HG02970 (cell line): ENCODE measurements around the gene TMC1.

Experiments used
- ATAC-seq: cut with Tn5 transposase; IDR thresholded peaks from one replicate; pipeline ENCODE4 v1.9.1; 2021; ENCODE audit warnings: mild to moderate bottlenecking, moderate library complexity, moderate number of reproducible peaks; ENCODE audit not compliant: unreplicated experiment, low FRiP score

Gene TMC1

DNA sequence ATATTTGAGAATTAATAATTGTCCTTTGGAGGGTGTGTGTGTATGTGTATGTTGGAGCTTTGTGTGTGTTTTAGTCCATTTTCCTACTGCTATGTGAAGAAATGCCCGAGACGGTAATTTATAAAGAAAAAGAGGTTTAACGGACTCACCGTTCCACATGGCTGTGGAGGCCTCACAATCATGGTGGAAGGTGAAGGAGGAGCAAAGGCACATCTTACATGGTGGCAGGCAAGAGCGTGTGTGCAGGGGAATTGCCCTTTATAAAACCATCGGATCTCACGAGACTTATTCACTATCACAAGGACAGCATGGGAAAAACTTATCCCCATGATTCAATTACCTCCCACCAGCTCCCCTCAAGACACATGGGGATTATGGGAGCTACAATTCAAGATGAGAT, 44.1 kb downstream of the TMC1 start:
- ATAC-seq, result no peak

DNA sequence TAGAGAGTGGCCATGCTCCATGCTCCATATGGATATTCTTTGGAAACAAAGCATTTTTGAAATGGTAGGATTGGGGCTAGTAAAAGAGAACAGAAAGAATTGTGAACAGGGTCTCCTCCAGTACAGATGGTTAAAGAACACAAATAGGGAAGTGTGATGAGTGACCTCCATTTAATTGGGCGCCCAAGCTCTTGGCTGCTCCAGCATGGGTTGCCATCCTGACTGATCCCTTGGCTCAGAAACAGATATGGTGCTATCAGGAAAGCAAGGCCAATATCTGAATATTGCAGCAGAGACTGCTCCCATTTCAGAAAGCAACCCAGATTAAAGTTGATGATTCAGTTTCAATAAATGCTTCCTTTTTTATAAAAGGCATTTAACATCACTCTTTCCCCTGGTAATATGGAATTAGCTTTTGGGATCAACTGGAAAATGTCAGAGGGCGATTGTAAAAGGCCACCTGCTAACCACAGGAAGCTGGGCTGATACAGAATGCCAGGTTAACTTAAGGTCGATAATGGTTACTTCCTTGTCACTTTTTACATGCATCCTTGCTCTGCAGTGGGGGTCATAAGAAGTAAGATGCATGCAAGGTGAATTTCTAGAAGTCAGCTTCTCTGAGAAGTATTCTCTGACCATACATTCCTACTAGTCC, 52.9 kb downstream of the TMC1 start:
- ATAC-seq, result no peak

DNA sequence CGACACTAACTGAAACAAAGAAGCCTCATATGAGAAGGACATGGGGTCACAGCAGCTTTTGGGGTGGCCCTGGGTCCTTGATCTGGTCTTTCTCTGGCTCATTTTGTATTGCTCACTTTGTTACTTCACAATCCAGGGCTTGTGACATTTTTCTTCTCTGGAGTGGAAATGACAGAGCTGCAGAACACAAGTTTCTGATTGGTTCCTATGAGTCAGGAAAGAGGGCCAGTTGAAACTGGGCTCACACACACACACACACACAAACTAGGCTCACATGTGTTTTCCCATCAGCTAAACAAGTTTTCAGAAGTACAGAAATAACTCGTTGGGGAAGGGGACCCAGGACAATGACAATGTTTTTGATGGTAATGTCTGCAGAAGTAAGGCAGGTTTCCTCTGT, 54.3 kb downstream of the TMC1 start:
- no peak for ATAC-seq

DNA sequence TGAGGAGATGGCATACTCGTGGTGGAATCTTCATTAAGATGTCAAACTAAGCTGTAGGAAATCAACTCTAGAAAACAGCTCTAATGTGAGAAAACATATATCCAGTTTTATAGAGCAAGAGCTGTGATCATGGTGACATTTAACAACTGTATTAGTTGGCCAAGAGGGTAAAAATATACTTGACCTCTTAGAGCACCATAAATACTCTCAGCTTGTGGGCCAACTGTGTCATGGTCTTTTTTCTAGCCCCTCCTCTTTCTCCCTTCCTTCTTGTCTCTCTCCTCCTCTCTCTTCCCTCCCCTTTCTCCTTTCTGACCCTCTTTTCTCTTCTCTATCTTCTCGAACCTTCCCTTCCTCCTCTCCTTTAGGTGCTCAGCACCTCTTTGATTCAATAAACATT, 54.7 kb downstream of the TMC1 start:
- ATAC-seq, result no peak

DNA sequence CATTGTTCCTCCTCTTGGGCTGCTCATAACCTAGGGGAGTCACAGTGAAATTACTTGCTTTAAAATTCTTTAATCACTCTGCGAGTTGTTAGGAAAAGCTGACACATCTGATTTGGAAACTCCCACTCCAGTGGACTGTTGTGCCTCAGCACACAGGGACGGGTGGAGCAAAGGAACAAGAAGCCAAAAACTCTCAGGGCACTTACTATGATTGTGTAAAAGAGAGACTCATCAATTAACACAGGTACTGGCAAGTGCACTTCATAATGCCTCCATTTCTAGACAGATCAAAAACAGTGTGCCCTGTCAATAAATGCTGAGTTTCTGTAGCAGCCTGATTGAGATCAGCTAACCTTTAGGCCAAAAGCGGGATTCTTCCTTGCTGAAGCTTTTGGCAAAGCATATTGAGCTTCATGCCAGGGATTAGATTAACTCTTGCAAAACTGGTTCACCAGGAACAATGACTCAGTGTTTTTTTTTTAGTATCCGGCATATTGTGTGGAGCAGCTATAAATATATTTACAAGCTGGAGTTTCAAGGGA, 55.9 kb downstream of the TMC1 start:
- no peak for ATAC-seq

DNA sequence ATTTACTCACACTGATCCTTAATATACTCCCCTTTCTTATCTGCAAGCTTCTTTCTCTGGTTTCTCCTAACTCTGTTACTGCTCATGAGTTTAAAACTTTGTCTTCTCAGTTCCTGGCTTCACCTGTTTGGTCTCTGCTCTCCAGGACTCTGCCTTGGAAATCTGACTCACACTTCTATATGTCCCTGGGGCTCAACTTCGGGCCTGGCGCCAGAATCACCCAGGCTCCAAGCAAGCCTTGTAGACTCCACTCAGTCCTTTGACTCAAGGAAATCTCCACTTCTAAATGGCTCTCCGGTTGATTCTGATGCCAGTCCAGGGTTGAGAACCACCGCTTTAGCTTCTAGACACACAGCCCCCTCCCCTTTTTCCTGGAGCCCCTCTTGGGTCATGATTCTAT, 57.8 kb downstream of the TMC1 start:
- ATAC-seq, result no peak

DNA sequence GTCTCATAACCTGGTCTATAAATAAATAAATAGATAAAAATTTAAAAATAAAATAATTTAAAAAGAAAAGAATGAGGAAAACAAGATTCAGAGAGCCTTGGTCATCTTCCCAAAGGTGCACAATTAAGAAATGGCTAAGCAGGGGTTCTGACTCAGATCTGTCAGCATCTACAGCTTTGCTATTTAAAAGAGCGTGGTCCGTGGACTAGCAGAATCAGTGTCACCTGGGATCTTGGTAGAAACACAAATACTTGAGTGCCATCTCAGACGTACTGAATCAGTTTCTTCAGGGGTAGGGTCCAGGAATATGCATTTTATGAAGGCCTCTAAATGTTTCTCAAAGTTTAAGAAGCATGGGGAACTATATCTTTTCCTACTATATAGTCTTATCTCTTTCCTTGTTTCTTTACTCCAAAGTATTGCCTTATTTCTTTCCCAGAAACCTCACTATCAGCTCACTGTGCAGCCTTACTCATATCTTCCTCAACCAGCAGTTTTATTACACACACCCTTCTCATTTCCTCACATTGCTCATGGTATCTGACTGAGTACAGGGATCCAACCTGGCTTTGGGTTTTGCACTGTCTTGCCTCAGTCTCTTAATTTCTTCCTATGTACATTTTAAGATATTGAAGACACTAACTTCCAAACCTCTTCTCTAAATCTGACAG, 58.6 kb downstream of the TMC1 start:
- no peak for ATAC-seq

DNA sequence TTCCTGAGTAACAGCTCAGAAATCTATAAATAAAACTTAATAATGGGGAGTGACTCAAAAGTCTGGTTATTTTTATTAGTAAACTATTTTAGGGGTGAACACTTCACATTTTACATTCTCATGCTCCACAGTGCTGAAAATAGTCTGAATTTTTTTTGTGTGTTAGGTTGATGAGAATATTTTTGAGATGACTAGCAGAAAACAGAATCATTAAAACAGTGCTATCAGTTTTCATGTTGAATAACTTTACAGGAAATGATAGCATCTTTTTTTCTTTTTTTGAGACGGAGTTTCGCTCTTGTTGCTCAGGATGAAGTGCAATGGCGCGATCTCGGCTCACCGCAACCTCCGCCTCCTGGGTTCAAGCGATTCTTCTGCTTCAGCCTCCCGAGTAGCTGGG, 60.3 kb downstream of the TMC1 start:
- ATAC-seq, result no peak

DNA sequence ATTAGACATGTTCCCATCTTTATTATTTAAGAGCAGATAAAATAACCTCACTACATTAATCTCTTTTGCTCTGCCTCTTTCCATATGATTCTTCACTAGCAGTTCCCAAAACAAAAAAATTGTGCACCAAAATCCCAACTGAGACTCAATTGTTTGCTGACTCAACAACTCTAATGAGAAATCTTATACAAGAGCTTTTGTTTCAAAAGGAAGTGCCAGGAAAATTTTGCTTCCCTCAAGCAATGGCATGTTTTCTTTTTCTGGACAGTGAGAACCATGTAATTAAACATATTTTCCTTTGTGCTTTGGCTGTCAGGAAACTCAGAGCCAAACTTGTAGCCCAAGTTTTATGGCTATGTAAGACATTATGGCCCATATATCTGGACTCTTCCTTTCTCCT, 62.0 kb downstream of the TMC1 start:
- ATAC-seq, result no peak

DNA sequence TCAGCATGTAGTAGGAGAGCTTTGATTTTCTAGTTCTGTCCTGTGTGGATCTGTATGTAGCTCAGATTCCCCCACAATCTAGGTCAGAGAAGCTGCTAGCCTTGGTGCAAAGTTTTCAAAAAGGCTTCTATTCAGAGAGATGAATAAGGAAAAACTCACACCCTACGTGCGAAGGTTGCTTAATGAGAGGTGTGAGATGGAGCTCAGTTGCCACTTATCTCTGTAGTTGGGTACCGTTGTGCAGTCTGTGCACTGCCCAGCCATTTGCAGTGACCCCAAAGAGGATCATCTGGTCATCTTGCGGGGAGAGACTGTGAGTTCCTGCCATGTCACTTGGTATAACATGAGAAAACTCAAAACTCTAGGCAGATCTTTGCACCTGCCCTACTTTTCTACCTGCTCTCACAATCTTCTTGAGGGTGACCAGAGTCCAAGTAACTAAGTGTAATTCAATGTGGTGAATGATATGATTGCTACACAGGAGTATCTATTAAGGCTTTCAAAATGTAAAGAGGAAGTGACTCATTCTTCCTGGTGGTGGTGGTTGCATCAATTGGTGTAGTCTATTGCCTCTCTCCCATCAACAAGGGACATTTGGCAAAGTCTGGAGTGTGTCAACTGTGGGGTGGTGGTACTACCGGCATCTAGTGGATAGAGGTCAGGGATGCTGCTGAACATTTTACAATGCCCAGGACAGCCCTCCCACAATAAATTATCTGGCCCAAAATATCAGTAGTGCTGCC, 65.2 kb downstream of the TMC1 start:
- ATAC-seq, result no peak

DNA sequence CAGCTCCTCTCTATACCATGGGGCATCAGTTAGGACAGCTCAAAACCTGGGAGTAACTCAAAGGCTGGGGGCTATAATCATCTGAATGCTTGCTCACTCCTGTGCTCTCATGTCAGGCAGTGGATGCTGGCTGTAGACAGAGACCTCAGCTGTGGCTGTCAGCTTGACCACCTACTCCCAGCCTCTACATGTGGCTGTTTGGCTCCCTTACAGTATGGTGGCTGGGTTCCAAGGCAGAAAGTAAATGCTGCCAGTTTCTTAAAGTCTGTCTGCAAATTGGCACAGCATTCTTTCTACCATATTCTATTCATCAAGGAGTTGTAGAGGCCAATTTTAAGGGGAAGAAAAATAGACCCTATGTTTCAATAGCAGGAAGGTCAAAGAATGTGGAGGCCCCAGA, 66.9 kb downstream of the TMC1 start:
- no peak for ATAC-seq

DNA sequence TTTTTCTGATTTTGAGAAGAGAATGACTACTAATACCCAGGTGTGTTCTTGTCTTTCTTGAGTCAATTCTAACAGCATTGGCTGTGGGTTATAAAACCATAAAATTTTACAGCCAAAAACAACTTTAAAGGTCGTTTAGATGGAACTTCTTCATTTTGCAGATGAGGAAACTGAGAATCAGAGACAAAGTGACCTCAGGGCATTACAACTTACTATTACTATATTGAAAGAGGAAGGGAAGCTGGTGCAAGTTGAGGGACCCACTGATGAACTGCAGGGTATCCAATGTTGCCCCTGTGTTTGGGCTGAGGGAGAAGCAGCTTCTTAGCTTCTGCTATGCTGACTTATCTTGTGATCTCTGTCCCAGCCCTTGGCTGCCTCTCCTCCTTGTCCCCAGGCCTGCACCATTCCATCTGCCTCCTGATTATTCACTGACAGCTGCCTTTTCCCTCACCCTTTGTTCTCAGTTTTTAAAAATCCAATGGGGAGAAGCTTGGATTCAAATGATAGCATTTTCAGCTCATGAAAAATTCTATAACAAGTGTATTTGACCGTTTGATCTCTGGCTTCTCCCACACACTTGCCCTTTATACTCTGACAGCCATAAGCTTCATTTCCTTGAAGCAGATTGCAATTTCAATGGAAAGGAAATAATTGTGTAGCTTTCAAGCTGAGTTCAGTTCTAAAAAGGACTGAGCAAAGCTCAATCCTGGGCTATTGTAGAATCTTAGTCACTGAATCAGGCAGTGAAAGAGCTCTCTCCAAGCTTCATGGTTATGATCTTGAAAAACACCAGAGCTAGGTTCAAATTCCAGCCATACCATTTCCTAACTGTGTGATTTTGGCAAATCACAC, 68.5 kb downstream of the TMC1 start:
- ATAC-seq, result no peak

DNA sequence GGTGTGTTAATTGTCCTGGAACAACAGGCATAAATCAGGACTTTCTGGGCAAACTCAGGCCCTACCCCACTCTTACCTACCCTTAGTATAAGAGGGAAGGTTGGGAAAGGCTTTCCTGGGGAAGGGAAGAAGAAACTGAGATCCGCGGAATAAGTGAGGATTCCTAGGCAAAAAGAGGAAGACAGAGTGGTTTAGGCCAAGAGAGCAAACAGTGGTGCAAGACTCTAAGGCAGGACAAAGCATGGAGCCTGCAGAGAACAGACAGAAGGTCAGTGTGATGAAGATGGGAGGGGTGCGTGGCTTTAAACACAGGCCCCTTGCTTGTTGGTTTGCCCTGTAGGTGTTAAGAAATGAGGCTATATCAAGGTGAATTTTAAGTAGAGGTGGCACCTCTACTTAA, 69.4 kb downstream of the TMC1 start:
- no peak for ATAC-seq

DNA sequence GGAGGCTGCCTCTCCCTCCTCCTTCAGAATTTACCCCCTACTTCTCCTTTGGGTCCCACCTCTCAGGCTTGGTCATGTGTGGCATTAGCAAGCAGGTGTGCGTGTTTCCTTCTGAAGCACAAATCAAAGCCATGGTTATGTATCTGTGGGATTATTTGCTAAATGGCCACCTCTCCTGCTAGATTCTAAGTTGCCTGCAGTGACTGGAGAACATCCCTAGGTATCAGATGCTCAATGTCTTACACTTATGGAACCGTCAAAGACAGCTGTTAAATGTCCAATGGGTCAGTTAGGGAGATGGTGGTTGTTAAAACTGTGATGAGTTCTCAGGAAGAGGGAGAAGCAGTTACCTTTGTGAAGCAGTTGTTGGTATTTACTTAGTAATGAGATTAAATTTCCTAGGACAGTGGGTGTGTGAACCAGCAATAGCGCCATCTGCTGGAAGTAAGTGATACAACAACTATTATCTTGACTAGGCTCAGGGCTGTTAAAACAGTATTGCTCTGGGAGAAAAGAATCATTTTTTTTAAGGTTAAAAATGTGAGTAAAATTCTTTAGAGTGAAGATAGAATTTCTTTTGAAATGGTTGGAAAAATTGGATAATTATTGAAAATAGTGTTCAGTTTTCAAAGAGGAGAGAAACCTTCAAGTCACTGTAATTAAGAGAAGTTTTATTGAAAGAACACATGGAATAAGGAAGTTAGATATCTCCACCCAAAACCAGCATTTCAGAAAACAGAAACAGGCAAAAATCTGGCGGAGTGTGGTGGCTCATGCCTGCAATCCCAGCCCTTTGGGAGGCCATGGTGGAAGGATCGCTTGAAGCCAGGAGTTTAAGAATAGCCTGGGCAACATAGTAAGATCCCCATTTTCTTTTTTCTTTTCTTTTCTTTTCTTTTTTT, 71.3 kb downstream of the TMC1 start:
- no peak for ATAC-seq

DNA sequence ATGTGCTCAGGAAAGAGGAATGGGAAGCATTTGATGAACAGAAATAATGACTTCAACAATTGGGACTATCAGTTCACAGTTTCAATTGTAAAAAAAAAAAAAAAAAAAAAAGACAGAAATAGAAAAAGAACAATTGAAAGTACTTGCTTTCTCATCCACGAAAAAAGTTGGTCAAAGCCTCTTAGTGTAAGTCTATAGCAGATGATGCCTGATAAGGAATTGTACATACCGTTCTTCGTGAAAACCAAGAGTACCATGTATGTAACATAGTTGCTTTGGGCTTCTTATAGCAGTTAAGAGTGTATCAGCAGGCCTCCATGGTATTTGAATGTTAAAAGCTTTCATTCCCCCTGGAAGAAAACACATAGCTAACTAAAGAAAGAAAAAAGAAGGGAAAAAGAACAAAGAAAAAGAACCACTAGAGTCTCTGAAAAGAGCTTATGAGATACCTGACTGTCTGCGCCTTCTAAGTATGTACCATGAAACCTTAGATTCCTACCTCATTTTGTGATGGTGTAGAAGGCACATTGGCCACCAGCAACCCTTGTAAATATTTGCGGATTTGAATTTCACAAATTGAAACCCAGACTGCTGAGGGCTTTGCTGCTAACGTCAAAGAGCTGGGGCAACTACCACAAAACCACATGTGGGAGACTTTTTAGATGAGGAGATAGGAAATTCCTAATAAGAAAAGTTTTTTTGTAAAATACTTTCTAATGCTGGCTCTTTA, 75.2 kb downstream of the TMC1 start:
- ATAC-seq, result no peak

DNA sequence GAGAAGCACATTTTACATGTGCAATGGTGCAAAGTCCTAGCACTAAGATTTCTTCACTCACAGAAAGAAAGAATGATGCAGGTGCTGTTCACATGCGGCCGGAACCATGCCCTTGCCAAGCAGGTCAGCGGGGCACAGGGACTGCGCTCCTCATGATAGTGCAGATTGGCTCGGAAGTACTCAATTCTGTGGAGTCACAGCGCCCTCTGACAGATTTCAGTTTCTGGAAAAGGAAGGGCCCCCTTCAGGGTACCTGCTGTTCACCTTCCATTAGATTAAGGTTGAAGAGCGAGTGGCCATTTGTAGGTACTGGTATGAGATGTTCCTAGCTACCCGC, 75.7 kb downstream of the TMC1 start:
- no peak for ATAC-seq

DNA sequence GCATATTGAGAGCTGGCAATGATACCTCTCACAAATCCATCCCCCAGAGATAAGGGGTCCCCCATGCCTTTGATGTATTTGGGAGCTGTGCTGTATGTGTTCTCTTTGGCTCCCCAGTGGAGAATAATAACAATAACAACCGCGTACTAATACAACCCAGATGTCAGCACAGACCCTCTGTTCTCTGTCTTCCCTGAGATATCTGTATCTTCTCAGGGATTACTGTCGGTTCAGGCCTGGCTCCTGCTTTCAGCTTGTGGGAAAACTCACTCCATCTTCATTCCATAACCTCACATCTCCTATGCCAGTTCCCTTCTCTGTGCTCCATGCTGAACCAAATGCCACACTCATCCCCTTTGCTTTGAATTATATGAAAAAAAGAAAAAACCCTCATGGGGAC, 76.2 kb downstream of the TMC1 start:
- no peak for ATAC-seq

DNA sequence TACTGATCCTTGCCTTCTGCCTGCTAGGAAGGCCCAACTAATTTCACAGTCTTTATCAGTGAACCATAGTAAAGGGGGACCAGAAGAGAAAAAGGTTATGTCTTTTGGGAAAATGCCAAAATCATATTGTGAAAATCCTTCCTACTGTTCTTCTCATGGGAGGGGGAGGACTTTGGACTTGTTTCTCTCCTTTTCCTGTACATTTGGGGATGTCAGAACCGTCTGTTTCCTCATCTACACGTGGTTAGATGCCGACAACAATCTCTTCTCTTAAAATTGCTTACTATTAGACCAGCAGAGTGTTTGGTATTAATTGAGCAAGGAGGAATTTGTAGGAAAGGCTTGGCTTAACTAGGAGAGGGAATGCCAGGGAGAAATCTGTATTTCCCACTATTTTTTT, 77.2 kb downstream of the TMC1 start:
- no peak for ATAC-seq

DNA sequence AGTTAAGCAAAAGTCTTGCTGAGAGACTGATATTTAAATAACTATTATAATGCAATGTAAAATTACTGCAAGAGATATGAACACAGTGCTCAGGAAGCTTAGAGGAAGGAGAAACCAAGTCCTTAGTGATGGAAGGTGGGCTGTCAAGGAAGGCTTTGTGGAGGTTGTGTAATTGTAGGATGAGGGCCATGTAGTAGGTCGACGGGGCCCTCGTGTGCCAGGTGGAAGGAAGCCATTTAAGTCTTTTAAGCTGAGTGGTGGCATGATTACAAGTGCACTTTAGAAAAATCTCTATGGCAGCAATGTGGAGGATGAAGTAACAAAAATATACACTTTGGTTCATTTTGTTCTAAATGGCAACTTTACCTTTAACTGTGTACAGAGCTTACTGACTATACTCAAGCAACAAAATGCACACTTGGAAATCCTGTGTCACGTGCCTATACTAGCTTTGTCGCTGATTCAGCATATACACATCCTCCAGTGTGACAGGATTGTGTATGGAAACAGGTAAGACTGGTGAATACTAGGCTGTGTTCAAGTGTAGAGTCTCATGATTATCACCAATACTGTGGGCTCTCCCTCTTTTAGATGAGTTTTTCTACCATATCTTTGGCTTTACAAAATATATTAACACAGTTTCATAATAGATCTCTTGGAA, 78.6 kb downstream of the TMC1 start:
- ATAC-seq, result no peak
